GM12864 (cell line): ENCODE measurements around the gene GALNTL6.

Experiments used
- DNase-seq: peaks from one replicate; pipeline ENCODE4 v3.0.0-alpha.2; 2011; ENCODE audit warnings: low read depth
- H3K4me3 ChIP-seq: 2 replicates; pipeline ENCODE4 v1.5.1; 2011; ENCODE audit warnings: mild to moderate bottlenecking, low read depth, low read length, control low read depth
- TF ChIP-seq, protein P1 (sequence below): IDR thresholded peaks from 2 replicates; pipeline ENCODE4 v1.5.1; 2011; ENCODE audit warnings: low read depth, mild to moderate bottlenecking, moderate library complexity, low read length, control low read depth, inconsistent platforms; ENCODE audit errors: missing control alignments

The GALNTL6 gene

GRCh38 chr4:172323288-172323687 lies 510.1 kb downstream of the GALNTL6 start:
- DNase-seq, result no peak
- TF ChIP-seq, protein P1, sequence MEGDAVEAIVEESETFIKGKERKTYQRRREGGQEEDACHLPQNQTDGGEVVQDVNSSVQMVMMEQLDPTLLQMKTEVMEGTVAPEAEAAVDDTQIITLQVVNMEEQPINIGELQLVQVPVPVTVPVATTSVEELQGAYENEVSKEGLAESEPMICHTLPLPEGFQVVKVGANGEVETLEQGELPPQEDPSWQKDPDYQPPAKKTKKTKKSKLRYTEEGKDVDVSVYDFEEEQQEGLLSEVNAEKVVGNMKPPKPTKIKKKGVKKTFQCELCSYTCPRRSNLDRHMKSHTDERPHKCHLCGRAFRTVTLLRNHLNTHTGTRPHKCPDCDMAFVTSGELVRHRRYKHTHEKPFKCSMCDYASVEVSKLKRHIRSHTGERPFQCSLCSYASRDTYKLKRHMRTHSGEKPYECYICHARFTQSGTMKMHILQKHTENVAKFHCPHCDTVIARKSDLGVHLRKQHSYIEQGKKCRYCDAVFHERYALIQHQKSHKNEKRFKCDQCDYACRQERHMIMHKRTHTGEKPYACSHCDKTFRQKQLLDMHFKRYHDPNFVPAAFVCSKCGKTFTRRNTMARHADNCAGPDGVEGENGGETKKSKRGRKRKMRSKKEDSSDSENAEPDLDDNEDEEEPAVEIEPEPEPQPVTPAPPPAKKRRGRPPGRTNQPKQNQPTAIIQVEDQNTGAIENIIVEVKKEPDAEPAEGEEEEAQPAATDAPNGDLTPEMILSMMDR, result no peak

DNA sequence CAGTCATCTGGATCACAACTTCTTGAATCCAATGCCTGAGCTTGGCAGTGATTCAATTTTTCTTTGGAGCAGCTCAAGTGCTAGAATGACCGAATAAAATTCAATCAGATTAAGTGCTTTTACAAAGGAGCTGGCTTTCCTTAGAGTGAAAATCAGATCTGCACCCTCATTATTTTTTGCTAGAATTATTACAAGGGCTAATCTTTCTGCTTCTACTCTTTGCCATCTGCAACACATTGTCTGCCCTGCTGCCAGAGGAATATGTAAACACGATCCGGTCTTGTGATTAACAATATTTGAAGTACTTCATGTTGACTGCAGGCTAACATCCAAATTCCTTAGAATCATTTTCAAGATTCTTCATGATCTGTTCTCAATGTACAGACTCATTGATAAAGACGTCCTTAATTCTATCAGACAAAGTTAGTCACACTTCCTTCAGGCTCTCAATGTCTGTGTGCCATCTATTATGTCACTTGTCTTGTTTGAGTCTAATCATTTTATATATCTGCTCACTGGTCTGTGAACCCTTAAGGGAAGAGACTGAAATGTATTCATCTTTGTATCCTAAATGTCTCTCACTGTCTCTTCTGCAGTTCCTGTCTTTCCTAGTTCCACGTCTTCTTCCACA lies 531.2 kb downstream of the GALNTL6 start:
- H3K4me3 ChIP-seq, result no peak overlapping the region
- TF ChIP-seq, protein P1, result no peak
- no peak for DNase-seq

More at GRCh38 chr4:172323288-172323687, 510.1 kb downstream of the GALNTL6 start:
- H3K4me3 ChIP-seq, result no peak overlapping the region

- TF ChIP-seq, protein P1, result no peak
- H3K4me3 ChIP-seq, result no peak overlapping the region
- DNase-seq, result no peak
Measured at GRCh38 chr4:172348426-172348825, 535.2 kb downstream of the GALNTL6 start.

DNA sequence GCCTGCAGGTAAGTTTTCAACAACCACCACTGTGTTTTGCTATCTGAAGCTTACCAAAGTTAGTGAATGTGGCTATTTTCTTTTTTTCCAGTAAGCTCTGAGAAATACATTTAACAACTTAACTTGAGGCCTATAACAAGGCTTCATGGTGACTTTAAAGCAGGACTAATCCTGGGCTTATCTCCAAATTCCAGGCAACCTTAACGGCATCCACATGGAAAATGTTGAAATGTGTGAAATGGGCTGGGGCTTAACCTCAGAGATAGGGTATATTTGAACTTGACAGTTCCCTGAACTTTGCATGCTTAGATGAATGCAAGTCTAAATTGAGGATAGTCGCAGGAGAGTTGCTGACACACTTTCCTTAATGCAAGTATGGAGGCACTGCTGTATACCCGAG lies 539.2 kb downstream of the GALNTL6 start:
- DNase-seq, result no peak
- H3K4me3 ChIP-seq, result no peak overlapping the region
- TF ChIP-seq, protein P1, result no peak

DNA sequence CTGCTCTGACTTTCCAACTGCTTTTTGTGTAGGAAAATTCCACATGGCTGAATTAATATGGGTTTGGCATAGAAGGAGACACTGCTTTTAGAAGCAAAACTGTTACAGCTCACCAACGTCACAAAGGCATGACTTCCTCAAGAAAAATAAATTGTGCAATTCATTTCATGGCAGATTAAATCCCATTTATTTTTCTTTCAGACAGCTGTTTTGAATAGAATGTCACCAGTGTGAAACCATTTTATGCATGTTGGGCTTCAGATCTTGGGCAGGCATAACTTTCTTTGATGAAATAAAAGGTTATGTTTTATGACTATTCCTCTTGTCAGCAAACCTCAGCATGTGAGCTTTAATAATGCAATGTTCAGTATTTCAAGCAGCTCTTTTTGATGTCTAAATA lies 542.8 kb downstream of the GALNTL6 start:
- H3K4me3 ChIP-seq, result no peak overlapping the region
- TF ChIP-seq, protein P1, result no peak
- no peak for DNase-seq

GRCh38 chr4:172357006-172357540 lies 543.9 kb downstream of the GALNTL6 start:
- TF ChIP-seq, protein P1, result no peak
- H3K4me3 ChIP-seq, result no peak overlapping the region
- no peak for DNase-seq

DNA sequence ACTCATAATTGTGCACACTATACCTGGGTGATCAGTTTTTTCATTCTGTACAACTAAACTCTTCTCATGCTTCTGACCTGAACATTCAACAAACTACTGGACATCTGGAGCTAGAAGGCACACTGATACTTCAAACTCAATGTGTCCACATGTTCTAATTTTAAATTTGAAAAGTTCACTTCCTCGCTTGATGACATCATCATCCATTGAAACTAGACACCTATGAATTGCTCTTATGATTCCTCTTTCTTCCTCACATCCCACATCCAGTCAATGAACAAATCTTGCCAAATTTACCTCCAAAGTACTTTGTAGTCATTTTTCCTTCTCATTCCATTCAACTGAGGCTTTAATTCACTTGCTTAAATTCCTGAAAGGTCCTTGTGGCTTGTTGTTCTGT lies 549.4 kb downstream of the GALNTL6 start:
- no peak overlapping the region for H3K4me3 ChIP-seq
- TF ChIP-seq, protein P1, result no peak
- no peak for DNase-seq
